B cell (primary cell): ENCODE data around the gene OTUD5. TPM values are rescaled to one million over a fixed set of nuclear protein-coding genes. Genes with fewer than 3 reads are reported as not detected.
A peak's percentile ranks its signal among the peaks of the same experiment; 100 is the strongest.

Experiments
- ATAC-seq: fragments of 200-7000 bp; cut with Tn5 transposase; one replicate; pipeline ENCODE4 v1.10.0; 2021; ENCODE audit warnings: low read depth, mild to moderate bottlenecking, moderate number of reproducible peaks, moderate library complexity
- CTCF ChIA-PET: fragments of 350-600 bp; sonication (Branson Sonifier 250); formaldehyde crosslinking; loops from one replicate; lab custom pipeline; 2021; ENCODE audit warnings: antibody characterized with exemption, inconsistent platforms; lab: Charles Lee
- POLR2A ChIA-PET: fragments of 350-600 bp; sonication (Branson Sonifier 250); formaldehyde crosslinking; loops from one replicate; lab custom pipeline; 2021; ENCODE audit warnings: antibody characterized with exemption; lab: Charles Lee
- DNase-seq: peaks from one replicate; pipeline ENCODE4 v3.0.0; 2013
- H2AFZ ChIP-seq: 2 replicates; pipeline ENCODE4 v1.6.1; 2012; ENCODE audit warnings: mild to moderate bottlenecking, low read depth, low read length; ENCODE audit not compliant: insufficient read depth, poor library complexity, severe bottlenecking
- H3K27ac ChIP-seq, 2 donors: 1 replicate in 1 of 2; 2 replicates in 1 of 2; pipeline ENCODE4 v1.5.1; 2012 to 2013; ENCODE audit warnings: low read length in 2 of 2, mild to moderate bottlenecking in 2 of 2, moderate library complexity in 1 of 2
- H3K27me3 ChIP-seq, 4 experiments: fragments of 200-600 bp in 1 of 4; sonication (generic) in 1 of 4; replicated peaks in 1 of 4; 1 replicate in 2 of 4; 2 replicates in 2 of 4; pipeline versions ENCODE4 v1.6.1 to v1.7.0; 2013 to 2016; ENCODE audit warnings: low read length in 3 of 4, mild to moderate bottlenecking in 2 of 4, mixed read lengths in 1 of 4, moderate library complexity in 1 of 4; ENCODE audit not compliant: insufficient read depth in 4 of 4, control insufficient read depth in 3 of 4; ENCODE audit errors: control extremely low read depth in 1 of 4
- H3K36me3 ChIP-seq, 2 experiments: replicated peaks in 1 of 2; 1 replicate in 1 of 2; 2 replicates in 1 of 2; pipeline versions ENCODE4 v1.6.1 to v1.7.1; 2013; ENCODE audit warnings: low read length in 1 of 2; ENCODE audit not compliant: insufficient read depth in 2 of 2, control insufficient read depth in 1 of 2; ENCODE audit errors: control extremely low read depth in 1 of 2, extremely low read depth in 1 of 2
- H3K4me1 ChIP-seq, 2 donors: fragments of 200-600 bp in 1 of 2; sonication (generic) in 1 of 2; 1 replicate in 1 of 2; 2 replicates in 1 of 2; pipeline versions ENCODE4 v1.5.1 to v1.6.1; 2013 to 2017; ENCODE audit warnings: low read length in 2 of 2; ENCODE audit not compliant: control insufficient read depth in 2 of 2, insufficient read depth in 2 of 2
- H3K4me2 ChIP-seq: replicated peaks from 2 replicates; pipeline ENCODE3; 2012; ENCODE audit warnings: mild to moderate bottlenecking, low read depth, low read length; ENCODE audit not compliant: poor library complexity, severe bottlenecking
- H3K4me3 ChIP-seq, 5 experiments: fragments of 200-600 bp in 1 of 5; sonication (generic) in 1 of 5; 1 replicate in 3 of 5; 2 replicates in 2 of 5; pipeline versions ENCODE4 v1.5.1 to v1.7.0; 2011 to 2016; ENCODE audit warnings: low read length in 4 of 5, mild to moderate bottlenecking in 4 of 5, low read depth in 2 of 5, control low read depth in 1 of 5, moderate library complexity in 1 of 5; ENCODE audit not compliant: insufficient read depth in 1 of 5; ENCODE audit errors: control extremely low read depth in 1 of 5, extremely low read depth in 1 of 5
- H3K79me2 ChIP-seq: fragments of 200-600 bp; sonication (generic); one replicate; pipeline ENCODE4 v1.6.0; 2016; ENCODE audit warnings: low read length; ENCODE audit not compliant: control insufficient read depth, insufficient read depth
- H3K9ac ChIP-seq: fragments of 200-600 bp; sonication (generic); 2 replicates; pipeline ENCODE4 v1.6.1; 2017; ENCODE audit warnings: mild to moderate bottlenecking, low read length, moderate library complexity
- H3K9me3 ChIP-seq, 3 donors: one replicate each; pipeline versions ENCODE4 v1.6.1 to v1.7.1; 2013; ENCODE audit warnings: low read length in 2 of 3; ENCODE audit not compliant: control insufficient read depth in 2 of 3, insufficient read depth in 1 of 3; ENCODE audit errors: control extremely low read depth in 1 of 3
- H4K20me1 ChIP-seq: 2 replicates; pipeline ENCODE4 v1.6.0; 2012; ENCODE audit warnings: mild to moderate bottlenecking, low read length; ENCODE audit not compliant: insufficient read depth, control insufficient read depth, poor library complexity, severe bottlenecking
- H3K27ac Mint-ChIP-seq: one replicate; pipeline ENCODE4 v1.8.0; 2021; ENCODE audit warnings: mixed read lengths
- H3K27me3 Mint-ChIP-seq: one replicate; pipeline ENCODE4 v1.8.0; 2021; ENCODE audit warnings: mixed read lengths
- H3K4me1 Mint-ChIP-seq: one replicate; pipeline ENCODE4 v1.8.0; 2021; ENCODE audit warnings: mixed read lengths
- H3K4me3 Mint-ChIP-seq: one replicate; pipeline ENCODE4 v1.8.0; 2021; ENCODE audit warnings: mixed read lengths
- H3K9me3 Mint-ChIP-seq: one replicate; pipeline ENCODE4 v1.8.0; 2022; ENCODE audit warnings: mixed read lengths; ENCODE audit not compliant: insufficient read depth
- CTCF ChIP-seq: fragments of 200-600 bp; IDR thresholded peaks from one replicate; pipeline ENCODE4 v1.8.0; 2022; ENCODE audit warnings: antibody characterized with exemption, mild to moderate bottlenecking
- EZH2 ChIP-seq: IDR thresholded peaks from 2 replicates; pipeline ENCODE4 v1.6.1; 2012; ENCODE audit warnings: borderline replicate concordance, low read depth, mild to moderate bottlenecking, moderate library complexity, low read length; ENCODE audit not compliant: insufficient read depth, poor library complexity, severe bottlenecking
- WGBS: methylation state at CpG from one replicate; pipeline ENCODE4 v1.1.5; 2013; ENCODE audit warnings: missing lambda C conversion rate; ENCODE audit not compliant: insufficient coverage; 5-methylcytosine and 5-hydroxymethylcytosine counted together
- intact Hi-C: fragments of 100-400 bp; cut with micrococcal nuclease; formaldehyde crosslinking; loops from one replicate; pipeline ENCODE4 v1.10.0; 2022
- polyA plus RNA-seq: library from polyadenylated mRNA; depleted of rRNA; stranded (reverse); fragments of >200 nt; gene quantifications from 2 replicates; pipeline ENCODE4 v1.2.3, GENCODE V29; 2012
- total RNA-seq, 2 donors: library from RNA; stranded (reverse); fragments of 120-200 nt in 1 of 2; gene quantifications; 1 replicate in 1 of 2; 2 replicates in 1 of 2; pipeline versions ENCODE4 v1.2.3 to v1.2.4, GENCODE V29; 2013 to 2022

Gene OTUD5
- total and polyA plus RNA-seq, 2 donors (not counting 1 experiment from before 2014, with no cell fraction given) = 105 to 116 TPM

DNA sequence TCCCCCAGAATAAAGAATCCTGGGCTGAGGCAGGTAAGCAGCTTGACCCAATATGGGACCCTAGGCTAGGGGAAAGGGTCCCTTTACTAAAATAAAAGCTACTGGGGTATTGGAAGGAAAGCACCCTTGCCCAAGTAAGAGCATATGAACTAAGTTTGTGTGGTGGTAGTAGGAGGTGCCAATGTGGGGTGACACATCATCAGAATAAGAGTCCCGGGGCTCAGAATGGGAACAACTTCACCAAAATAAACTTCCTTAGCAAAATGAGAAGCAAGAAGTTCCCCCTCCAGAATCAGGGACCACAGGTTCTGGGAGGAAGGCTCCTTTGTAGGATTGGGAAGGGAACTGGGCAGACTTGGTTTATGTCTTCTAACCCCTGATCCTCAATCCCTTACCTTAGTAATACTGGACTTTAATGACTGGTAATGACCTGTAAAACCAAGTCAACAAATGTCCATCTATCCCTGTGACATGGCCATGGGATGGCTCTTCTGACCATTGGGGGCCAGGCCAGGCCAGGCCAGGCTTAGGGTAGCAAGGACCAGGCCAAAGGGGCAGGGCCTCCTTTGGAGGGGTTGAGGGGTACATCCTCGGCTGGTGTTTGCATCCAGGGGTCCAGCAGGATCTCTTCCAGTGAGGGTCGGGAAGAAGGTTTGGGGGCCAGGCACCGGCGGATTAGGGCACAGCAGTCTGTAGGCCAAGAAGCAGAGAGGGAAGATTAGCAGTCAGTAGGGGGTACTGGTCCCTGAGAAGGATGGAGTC lies 43.6 kb downstream of the OTUD5 start:
- intact Hi-C loops = loop anchor here (10.0 kb wide), 2 partner anchors 1259 to 1699 kb away; partner anchors contain the start of genes CDK16, ELK1 and UXT
- H3K27ac Mint-ChIP-seq = peak overlapping the region; percentile 41
- no peaks in the 10 kb centered on the region for H3K9me3 Mint-ChIP-seq
- no peak overlapping the region for H3K4me3 ChIP-seq
- H3K4me2 ChIP-seq = peak overlapping the region; percentile 14
- H3K9me3 ChIP-seq = no peaks in the 10 kb centered on the region
- CTCF ChIA-PET = interaction anchor here (0.6 to 1.1 kb wide), 2 partner anchors 34 to 54 kb away, joined by 3 to 5 read pairs; no protein-coding TSS in a partner anchor
- H2AFZ ChIP-seq = no peak overlapping the region
- TF ChIP-seq CTCF (no peak), EZH2 (no peak)
- POLR2A ChIA-PET = interaction anchor here (0.6 to 2.2 kb wide), 3 partner anchors 24 to 112 kb away, joined by 3 to 11 read pairs (median 5); partner anchors contain the start of gene HDAC6
- no peaks in the 10 kb centered on the region for H3K27me3 ChIP-seq
- WGBS = 100% methylated on average over 3 of the region's 5 CpGs
- peaks cover 52% of the 10 kb centered on the region for H3K4me1 Mint-ChIP-seq
- DNase-seq = no peak
- H3K27ac ChIP-seq = peak overlapping the region in 1 of 2 donors; percentile 25
- peaks cover 55% of the 10 kb centered on the region for H3K79me2 ChIP-seq
- peaks cover 0 to 44% of the 10 kb centered on the region in 2 experiments for H3K36me3 ChIP-seq
- H3K9ac ChIP-seq = no peak overlapping the region
- peak overlapping the region; percentile 98 for H3K4me3 Mint-ChIP-seq
- H4K20me1 ChIP-seq = peaks cover 53% of the 10 kb centered on the region
- no peak for ATAC-seq
- H3K27me3 Mint-ChIP-seq = no peaks in the 10 kb centered on the region
- peaks cover 28 to 54% of the 10 kb centered on the region in 2 donors for H3K4me1 ChIP-seq
